NT2/D1 (cell line): ENCODE results near the gene POLR3K.

Experiments used
- YY1 ChIP-seq: IDR thresholded peaks from 2 replicates; pipeline ENCODE4 v1.6.1; 2011; ENCODE audit not compliant: insufficient read length, insufficient read depth
- ZNF274 ChIP-seq: IDR thresholded peaks from 2 replicates; pipeline ENCODE4 v1.6.1; 2011; ENCODE audit warnings: mild to moderate bottlenecking, low read depth, low read length

DNA sequence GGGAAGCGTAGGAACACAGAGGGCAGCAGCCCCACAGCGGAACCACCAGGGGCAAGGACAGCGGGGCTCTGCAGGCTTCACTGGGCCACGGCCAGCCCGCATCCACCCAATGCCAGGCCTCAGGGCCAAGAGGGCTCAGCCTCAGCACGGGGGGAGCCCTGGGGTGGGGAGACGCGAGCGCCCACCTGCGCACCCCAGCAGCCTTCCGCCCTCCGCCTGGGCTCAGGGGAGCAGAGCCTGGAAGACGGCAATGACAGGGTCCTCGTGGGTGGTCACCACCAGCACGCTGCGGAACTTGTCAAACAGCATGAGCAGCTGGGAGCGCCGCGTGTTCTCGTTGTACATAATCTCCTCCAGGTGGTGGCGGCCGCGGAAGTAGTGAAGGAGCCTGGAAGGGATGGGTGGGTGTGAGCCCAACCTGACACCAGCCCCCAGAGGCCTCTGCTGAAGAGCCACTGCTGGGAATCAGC lies 33.1 kb upstream of the POLR3K start:
- no peak for TF ChIP-seq YY1
- no peak for TF ChIP-seq ZNF274
